ENCODE results near the gene EFCAB7.

The EFCAB7 gene

DNA sequence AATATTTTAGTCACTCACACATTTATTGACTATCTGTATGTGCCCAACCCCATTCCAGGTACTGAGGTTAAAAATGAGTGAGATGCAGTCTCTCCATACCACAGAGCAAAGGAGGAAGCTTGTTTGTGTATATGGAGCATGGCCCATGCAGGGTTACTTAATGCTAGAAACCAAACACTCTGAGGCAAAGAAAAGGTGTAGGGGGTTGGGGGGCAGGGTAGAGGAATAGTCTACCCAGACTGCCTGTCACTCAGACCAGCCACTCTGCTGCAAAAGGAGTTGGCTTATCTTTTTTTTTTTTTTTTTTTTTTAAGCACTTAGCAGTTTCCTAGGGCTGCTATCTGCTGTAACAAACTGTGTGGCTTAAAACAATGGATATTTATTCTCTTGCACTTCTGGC, 89.6 kb downstream of the EFCAB7 start:
- no peak overlapping the region for H3K27ac Mint-ChIP-seq
- peaks cover 1% of the 10 kb centered on the region for H3K36me3 Mint-ChIP-seq
- H3K9me3 Mint-ChIP-seq: no peaks in the 10 kb centered on the region
- H3K27me3 Mint-ChIP-seq: no peaks in the 10 kb centered on the region
- H3K4me3 Mint-ChIP-seq: no peak overlapping the region
- H3K4me1 Mint-ChIP-seq: peaks cover 7% of the 10 kb centered on the region

DNA sequence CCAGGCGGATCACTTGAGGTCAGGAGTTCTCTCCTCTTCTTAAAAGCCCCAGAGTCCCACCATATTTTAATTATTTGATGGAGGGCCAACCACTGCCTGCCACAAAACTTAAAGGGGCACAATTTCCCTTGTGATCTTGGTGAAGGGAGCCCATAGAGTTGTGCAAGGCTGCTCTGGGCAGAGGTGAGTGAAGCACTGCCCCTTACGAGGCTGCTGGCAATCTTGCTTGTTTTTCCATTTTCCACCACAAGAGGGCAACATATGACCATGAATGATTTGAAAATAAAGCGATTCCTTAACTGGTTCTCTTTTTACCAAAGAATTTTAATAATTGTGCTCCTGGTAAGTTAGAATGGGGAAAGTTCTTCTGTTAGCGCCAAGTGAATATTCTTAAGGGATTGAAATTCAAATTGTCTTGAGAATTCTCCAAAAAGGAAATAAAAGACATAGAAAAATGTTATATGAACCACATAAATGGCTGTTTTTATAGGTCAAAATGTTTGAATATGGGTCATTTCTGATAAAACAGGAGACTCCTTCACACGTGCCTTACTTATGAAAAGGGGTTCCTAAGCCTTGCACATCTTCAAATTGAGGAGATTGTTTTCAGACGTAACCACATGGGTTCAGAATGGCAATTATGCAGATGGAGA, 92.6 kb downstream of the EFCAB7 start:
- Mint-ChIP-seq H3K4me3 (no peak overlapping the region), H3K9me3 (no peaks in the 10 kb centered on the region), H3K36me3 (peaks cover 2% of the 10 kb centered on the region), H3K27ac (no peak overlapping the region), H3K27me3 (no peaks in the 10 kb centered on the region), H3K4me1 (peaks cover 4% of the 10 kb centered on the region)

DNA sequence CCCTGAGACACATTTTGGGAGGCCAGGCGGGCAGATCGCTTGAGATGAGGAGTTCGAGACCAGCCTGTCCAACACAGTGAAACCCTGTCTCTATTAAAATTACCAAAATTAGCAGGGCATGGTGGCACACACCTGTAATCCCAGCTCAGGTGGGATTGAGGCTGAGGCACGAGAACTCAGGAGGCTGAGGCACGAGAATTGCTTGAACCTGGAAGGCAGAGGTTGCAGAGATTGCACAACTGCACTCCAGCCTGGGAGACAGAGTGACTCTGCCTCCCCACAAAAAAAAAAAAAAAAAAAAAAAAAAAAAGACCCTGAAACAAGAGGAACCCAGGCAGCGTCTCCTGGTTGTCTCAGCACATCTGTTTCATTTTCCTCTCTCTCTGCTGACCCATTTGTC, 94.1 kb downstream of the EFCAB7 start:
- Mint-ChIP-seq H3K4me1 (peaks cover 4% of the 10 kb centered on the region), H3K9me3 (no peaks in the 10 kb centered on the region)

DNA sequence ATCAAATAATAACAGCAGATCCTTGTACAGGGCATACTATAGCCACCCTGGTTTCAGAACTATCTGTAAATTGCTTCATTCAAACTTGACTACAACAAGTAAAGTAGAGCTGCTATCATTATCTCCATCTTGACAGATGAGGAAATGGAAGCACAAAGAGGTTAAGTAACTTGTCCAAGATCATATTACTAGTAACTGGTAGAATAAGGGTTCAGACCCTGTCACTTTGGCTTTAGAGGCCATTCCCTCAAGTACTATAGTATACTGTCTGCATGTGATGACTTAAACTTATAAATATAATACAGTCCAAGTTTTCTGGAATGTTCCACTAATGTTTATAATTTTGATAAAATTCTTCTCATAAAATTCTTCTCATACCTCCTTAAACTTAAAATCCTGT, 94.7 kb downstream of the EFCAB7 start:
- Mint-ChIP-seq H3K27me3 (no peaks in the 10 kb centered on the region), H3K9me3 (no peaks in the 10 kb centered on the region), H3K27ac (no peak overlapping the region), H3K4me1 (peaks cover 4% of the 10 kb centered on the region), H3K36me3 (peaks cover 6% of the 10 kb centered on the region), H3K4me3 (no peak overlapping the region)

More for the DNA sequence above, 94.1 kb downstream of the EFCAB7 start:
- no peak overlapping the region for H3K27ac Mint-ChIP-seq
- peaks cover 6% of the 10 kb centered on the region for H3K36me3 Mint-ChIP-seq
- no peaks in the 10 kb centered on the region for H3K27me3 Mint-ChIP-seq
- H3K4me3 Mint-ChIP-seq: no peak overlapping the region

DNA sequence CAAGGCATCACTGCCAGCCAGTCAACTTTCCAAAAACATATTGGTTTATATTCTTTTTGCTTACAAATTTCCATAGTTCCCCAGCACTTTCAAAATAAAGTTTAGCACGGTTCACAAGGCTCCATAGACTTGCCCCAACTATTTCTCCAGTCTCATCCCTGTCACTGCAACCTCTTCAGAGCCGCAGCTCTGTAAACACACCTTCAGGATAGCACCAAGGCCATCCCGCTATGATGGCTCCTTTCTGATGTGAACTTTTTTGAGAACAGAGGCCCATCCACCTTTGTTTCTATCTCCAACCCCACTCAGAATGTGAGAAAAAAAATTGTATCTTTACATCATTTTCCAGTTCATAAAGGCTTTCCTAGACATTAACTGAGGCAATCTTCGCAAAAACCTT, 96.2 kb downstream of the EFCAB7 start:
- Mint-ChIP-seq H3K4me1 (peaks cover 4% of the 10 kb centered on the region), H3K36me3 (peaks cover 6% of the 10 kb centered on the region), H3K4me3 (no peak overlapping the region), H3K27ac (no peak overlapping the region), H3K27me3 (no peaks in the 10 kb centered on the region), H3K9me3 (no peaks in the 10 kb centered on the region)

DNA sequence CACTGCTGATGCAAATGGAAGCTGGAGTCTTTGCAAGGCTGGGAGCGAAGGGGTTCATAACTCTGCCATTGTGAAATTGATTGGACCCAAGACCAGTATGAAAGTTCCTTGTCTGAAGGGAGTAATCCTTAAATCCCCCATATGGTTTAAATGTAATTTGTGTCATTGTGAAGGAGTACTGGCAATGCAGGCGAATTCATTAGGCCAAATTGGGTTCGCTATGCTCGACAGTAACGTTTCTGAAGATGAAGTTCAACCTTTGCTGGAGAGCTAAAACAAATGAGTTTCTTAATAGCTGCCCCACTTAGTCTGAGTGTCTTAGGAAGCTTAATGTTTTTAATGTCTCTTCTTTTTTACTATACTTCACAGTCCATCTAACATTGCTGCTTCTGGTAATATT, 97.3 kb downstream of the EFCAB7 start:
- H3K4me3 Mint-ChIP-seq: no peak overlapping the region
- H3K36me3 Mint-ChIP-seq: peaks cover 6% of the 10 kb centered on the region
- no peaks in the 10 kb centered on the region for H3K27me3 Mint-ChIP-seq
- H3K9me3 Mint-ChIP-seq: no peaks in the 10 kb centered on the region
- H3K27ac Mint-ChIP-seq: no peak overlapping the region
- H3K4me1 Mint-ChIP-seq: peaks cover 8% of the 10 kb centered on the region

DNA sequence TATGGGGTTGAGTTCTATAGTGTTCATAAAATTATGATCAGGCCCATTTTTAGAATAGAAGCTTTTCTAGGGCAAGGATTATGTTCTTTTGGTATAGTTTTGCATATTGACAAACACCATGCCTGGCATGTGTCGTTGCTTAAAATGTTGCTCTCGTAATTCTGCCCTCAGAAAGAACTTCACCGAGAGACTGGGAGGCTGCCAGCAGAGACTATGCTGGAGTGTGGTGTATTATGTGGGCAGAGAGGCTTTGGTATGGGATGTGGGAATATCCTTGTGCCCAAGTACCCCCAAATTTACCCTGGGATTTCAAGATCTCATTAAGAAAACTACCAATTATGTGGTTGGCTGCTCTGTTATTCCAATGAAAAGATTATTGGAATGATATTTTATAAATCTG, 97.8 kb downstream of the EFCAB7 start:
- Mint-ChIP-seq H3K27me3 (no peaks in the 10 kb centered on the region), H3K9me3 (no peaks in the 10 kb centered on the region), H3K4me3 (no peak overlapping the region), H3K4me1 (peaks cover 8% of the 10 kb centered on the region), H3K36me3 (peaks cover 6% of the 10 kb centered on the region), H3K27ac (no peak overlapping the region)

DNA sequence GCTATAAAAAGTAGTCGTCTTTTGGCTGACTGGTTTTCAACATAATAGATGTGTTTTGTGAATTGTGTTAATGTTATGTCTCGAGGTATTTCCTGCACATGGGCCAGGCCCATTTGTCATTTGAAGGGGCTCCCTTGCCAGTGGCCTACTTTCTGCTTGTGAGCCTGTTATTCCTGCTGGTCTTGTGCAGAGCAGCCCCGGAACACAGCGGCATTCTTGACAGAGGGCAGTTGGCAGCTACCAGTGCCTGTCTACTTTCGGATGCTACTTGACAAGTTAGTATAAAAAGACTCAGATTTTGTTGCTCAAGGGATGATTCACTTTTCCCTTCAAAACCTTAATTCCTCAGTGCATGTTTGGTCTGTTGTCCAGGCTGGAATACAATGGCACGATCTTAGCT, 98.4 kb downstream of the EFCAB7 start:
- Mint-ChIP-seq H3K27ac (no peak overlapping the region), H3K4me3 (no peak overlapping the region), H3K9me3 (no peaks in the 10 kb centered on the region), H3K27me3 (no peaks in the 10 kb centered on the region), H3K4me1 (peaks cover 8% of the 10 kb centered on the region), H3K36me3 (peaks cover 6% of the 10 kb centered on the region)
